ENCODE measurements around the gene CAPN5.

DNA sequence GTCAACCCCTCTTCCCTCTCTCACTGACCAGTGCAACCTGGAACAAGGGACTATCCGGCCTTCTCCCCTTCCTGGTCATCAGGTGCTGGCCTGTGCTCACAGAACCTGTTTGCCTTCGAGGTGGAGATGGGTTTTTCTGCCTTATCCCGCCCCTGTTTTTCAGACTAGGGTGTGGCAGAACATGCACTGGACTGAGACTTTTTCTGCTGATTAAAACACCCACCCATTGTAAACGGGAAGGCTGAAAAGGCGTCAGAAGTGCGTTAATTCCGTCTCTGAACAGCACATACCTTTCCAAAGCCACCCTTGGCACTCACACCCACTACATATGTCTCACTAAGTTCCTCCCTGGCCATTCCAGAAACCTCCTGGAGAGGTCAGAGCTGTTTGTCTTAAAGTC lies 36.9 kb upstream of the CAPN5 start:
- TF ChIP-seq, protein P1, sequence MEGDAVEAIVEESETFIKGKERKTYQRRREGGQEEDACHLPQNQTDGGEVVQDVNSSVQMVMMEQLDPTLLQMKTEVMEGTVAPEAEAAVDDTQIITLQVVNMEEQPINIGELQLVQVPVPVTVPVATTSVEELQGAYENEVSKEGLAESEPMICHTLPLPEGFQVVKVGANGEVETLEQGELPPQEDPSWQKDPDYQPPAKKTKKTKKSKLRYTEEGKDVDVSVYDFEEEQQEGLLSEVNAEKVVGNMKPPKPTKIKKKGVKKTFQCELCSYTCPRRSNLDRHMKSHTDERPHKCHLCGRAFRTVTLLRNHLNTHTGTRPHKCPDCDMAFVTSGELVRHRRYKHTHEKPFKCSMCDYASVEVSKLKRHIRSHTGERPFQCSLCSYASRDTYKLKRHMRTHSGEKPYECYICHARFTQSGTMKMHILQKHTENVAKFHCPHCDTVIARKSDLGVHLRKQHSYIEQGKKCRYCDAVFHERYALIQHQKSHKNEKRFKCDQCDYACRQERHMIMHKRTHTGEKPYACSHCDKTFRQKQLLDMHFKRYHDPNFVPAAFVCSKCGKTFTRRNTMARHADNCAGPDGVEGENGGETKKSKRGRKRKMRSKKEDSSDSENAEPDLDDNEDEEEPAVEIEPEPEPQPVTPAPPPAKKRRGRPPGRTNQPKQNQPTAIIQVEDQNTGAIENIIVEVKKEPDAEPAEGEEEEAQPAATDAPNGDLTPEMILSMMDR (IDR thresholded peaks at IDR 0.05), result no peak
- no peak for TF ChIP-seq EZH2phosphoT487 (IDR thresholded peaks at IDR 0.05)
- TF ChIP-seq EZH2 (IDR thresholded peaks at IDR 0.05), result no peak

Measured in neural progenitor cell (in vitro differentiated cells).